Activated CD4-positive, alpha-beta T cell treated with anti-CD3 and anti-CD28 coated beads for 48 hours (primary cell): ENCODE data around the gene CLIC6.
A peak's percentile ranks its signal among the peaks of the same experiment; 100 is the strongest.
"Not testable (repeated sequence)": the region's sequence is repeated elsewhere in the genome, so short reads cannot be mapped to it uniquely, and the experiment has no call there.

ENCODE experiments used
- DNase-seq: peaks from one replicate; pipeline ENCODE4 v3.0.0-alpha.2; 2020

Gene CLIC6

DNA sequence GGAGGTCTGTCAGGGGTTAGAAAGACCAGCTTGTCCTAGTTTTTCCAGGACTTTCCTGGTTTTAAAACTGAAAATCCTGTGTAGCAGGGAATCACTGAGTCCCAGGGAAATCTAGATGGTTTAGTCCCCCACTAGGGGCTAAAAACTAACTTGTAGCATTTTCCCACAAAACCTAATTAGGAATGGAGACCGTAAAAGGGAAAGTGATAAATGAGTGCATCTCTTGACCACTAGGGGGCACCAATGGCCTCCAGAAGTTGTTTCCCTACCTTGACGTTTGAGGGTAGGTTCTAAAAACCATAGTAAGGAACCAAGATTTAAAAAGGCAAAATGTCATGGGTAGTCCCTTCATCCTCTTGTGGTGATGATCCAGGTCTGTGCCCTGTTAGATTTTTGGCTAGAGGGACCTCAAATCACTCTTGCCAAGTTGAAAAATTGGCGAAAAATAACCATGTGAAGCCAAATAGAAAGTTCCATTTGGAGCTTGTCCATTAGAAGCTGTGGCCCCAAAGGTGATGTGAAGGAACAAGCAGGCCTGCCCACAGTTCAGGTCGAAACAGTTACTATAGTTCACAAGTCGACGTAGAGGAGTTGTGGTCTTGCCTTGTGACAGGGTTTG, 24.5 kb downstream of the CLIC6 start:
- DNase-seq, result peak; percentile 61

GRCh38 chr21:34695434-34695833, 26.6 kb downstream of the CLIC6 start:
- no peak for DNase-seq

DNA sequence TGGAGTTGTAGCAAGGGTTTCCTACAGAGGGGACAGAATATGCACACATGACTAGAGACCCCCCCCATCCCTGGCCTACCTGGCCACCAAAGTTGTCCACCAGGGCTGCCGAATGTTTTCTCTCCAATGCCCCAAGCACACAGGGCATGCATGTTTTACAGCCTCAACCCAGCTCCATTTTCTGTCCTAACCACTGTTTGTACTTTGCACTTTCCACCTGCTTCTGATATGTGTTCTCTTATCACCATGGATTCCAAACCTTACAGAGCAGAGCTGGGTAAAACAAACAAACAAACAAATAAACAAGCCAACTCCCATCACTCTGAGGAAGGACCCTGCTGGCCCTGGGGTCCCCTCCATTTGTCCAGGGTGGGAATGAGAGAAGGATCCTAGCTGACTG, 27.3 kb downstream of the CLIC6 start:
- no peak for DNase-seq

- DNase-seq, result no peak
These were observed 29.0 kb downstream of the CLIC6 start for GRCh38 chr21:34697826-34698225.

DNA sequence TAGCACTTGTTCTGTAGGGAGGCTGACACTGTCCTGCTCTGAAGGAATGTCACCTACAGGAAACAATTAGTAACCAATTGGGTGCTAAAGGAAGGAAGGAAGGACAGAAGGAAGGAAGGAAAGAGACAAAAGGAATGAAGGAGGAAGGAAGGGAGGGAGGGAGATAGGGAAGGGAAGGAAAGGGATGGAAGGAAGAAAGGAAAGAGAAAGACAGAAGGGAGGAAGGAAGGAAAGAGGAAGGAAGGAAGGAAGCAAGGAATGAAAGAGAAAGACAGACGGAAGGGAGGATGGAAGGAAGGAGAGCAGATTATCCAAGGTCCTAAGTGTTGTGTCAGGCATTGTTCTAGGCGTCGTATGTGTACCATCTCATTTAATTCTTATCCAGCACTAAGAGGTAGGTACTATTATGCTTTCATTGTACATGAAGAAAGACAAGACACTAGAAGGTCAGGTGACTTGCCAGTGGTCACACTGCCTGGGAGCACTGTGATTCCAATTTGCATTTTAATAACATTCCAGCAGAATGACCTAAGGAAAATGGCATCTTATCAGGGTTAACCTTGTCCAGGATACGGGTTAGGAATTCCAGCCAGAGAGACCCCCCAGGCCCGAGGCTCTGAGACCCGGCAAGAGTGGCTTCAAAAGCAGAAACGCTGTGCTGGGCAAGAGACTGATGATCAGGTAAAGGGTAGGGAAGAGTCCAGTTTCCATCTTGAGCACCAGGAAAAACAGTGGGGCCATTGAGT, 29.6 kb downstream of the CLIC6 start:
- no peak for DNase-seq

DNA sequence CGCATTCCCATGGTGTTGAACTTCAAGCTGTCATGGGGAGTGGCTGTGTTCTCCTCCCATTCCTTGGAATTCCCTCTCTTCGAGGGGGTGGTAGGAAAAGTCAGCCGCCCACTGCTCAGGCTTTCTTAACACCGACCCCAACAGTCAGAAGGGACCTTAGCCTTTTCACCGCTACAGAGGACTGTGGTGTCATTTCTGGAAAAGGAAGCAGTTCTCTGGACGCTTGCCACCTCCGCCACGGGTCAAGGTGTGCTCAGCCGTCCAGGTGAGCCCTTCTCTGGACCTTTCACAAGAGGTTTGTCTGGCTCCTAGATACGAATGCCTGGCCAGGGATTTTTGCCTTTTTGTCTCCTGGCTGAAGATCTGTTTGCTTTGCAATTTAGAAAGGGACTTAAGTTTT, 31.8 kb downstream of the CLIC6 start:
- no peak for DNase-seq

- no peak for DNase-seq
These were observed 32.9 kb downstream of the CLIC6 start for GRCh38 chr21:34701726-34702125.

- DNase-seq, result no peak
These were observed 33.8 kb downstream of the CLIC6 start for GRCh38 chr21:34702341-34703170.

DNA sequence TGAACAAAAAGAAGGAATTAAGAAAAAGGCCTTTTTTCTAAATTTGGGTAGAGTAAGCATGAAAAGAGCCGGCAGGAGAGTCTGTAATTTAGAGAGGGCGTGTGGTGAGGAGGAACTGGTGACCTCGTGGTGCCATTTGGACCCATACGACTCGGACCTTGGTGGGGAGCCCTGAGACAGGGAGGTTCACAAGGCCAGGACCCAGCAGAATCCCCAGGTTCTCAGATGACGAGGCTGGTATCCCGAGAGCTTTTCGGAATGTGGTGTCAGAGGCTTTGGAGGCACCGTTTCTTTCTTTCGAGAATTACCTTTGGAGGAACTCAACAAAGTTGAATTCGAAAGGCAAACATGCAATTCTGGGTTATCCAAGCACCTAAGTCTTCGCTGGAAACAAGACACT, 34.8 kb downstream of the CLIC6 start:
- DNase-seq, result no peak

- no peak for DNase-seq
These were observed 35.3 kb downstream of the CLIC6 start for GRCh38 chr21:34704119-34704518.

DNA sequence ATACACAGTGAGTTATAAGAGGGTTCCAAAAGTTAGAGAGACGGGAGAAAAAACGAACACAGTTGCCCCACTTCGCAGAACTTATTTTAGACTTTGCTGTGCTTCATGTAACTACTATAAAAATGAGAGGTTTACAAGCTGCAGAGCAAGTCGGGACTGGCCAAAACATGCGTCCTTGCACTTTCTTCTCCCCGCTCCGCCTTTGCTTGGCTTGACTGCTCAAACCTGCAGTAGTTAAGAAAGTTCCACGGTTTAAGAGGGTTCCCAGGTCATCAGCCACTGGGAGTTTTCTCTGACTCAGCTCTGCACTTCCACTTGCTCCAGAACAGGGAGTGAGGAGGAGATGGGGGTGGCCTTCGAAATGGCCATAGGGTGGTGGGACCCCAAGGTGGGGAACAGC, 36.2 kb downstream of the CLIC6 start:
- no peak for DNase-seq

DNA sequence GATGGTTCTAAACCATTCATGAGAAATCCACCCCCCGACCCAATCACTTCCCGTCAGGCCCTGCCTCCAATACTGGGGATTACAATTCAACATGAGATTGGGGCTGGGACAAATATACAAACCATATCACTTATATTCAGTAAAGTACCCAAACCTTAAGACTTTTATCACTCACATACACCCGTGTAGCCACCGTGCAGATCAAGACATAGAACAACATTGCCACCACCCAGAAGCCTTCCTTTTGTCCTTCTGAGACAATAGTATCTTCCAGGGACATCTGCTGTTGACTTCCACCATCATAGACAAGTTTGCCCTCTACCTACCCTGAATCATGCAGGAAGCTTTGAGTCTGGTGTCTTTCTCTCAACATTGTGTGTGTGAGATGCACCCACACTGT, 37.5 kb downstream of the CLIC6 start:
- DNase-seq, result no peak

DNA sequence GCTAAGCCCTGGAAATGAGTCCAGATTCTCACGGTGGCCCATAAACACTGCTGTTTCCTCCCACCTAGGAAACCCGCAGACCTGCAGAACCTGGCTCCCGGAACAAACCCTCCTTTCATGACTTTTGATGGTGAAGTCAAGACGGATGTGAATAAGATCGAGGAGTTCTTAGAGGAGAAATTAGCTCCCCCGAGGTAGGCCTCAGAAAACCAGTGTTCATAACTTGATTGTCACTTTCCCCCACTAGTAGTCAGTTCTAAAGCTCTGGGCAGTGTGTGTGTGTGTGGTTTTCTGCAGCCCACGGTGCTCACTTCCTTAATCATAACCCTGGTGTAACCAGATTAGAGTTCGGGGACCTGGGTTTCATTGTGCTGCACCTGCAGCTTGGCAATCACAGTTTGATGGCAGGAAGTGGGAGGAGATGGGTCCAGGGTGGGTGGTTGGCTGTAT, 39.1 kb downstream of the CLIC6 start:
- peak; percentile 71 for DNase-seq

GRCh38 chr21:34713621-34714020, 44.8 kb downstream of the CLIC6 start:
- no peak for DNase-seq

DNA sequence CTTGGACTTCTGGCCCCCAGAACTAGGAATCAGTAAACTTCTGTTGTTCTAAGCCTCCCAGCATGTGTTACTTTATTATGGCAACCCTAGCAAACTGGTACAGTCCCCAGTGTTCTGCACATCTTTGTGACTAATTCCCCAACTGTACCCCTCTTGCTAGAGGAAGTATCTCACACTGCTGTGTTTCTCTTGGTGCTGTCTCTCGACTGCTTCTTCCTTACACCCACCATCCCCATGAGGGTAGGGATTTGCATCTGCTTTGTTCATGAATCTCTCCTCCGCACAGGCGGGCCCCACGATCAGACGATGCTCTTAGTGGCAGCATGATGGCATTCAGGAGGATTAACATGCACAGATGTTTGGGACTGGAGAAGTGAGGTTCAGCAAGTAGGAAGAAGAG, 46.7 kb downstream of the CLIC6 start:
- DNase-seq, result no peak

- no peak for DNase-seq
These were observed 47.3 kb downstream of the CLIC6 start for GRCh38 chr21:34715985-34716596.

DNA sequence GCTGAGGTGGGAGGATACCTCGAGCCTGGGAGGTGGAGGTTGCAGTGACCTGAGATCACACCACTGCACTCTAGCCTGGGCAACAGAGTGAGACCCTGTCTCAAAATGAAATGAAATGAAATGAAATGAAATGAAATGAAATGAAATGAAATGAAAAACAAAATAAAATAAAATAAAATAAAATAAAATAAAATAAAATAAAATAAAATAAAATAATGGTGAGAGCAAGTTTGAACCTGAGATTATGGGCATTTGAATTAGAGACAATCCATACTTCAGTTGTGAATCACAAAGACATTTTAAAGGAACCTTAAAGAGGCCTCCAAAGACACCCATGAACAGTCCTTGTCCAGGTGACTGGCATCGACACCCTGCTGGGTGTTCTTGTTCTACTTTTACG, 49.7 kb downstream of the CLIC6 start:
- DNase-seq, result not testable (repeated sequence)

DNA sequence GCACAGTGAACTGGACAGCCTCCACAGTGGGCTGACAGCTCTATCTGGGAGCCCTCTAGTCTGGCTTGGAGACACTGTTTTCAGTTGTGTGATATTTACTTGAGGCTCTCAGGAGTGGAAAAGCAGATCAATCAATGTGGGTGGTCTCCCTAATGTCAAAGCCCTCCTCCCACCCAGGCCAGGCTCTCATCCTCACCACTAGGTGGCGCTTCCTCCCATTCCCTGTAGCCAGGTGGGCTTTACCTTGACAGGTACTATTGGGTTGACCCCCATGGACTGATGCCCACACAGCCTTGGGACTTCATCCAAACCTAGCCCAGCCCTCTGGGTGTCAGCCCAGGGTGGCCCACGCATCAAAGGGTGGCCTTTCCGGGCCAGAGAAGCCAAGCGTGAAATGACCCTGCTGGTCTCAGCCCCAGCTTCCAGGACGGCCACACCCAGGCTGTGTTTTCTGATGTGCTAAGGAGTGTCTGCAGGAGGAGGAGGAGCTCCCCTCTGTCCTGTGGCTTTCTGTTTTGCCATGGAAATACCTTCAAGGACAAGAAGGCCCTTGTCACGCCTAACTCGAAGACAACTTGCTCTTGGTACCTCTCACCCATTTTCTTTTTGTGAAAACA, 54.0 kb downstream of the CLIC6 start:
- DNase-seq, result peak; percentile 44

GRCh38 chr21:34724131-34724856, 55.5 kb downstream of the CLIC6 start:
- DNase-seq, result no peak

DNA sequence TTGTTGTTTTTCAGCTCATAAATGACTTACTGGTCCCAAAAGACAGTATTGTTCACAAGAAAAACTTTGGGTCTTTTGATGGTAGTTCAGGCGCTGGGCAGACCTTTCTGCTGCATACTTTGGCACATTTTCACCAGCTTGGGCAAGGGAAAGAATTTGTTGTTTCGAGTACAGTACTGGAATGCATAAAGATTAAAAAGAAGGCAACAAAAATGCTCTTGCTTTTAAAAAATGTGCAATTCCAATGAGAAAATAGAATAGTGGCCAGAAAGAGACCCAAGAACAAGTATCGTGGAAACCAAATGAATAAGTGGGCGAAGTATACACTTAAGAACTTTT, 56.0 kb downstream of the CLIC6 start:
- DNase-seq, result no peak

GRCh38 chr21:34726627-34727337, 58.0 kb downstream of the CLIC6 start:
- DNase-seq, result no peak

- no peak for DNase-seq
These were observed 59.7 kb downstream of the CLIC6 start for GRCh38 chr21:34728479-34728878.
